GM21619 (cell line): Measurements from ENCODE around the gene GNAT3.

ENCODE experiments used
- ATAC-seq: cut with Tn5 transposase; IDR thresholded peaks from one replicate; pipeline ENCODE4 v1.9.1; 2021; ENCODE audit not compliant: unreplicated experiment

GNAT3 gene

GRCh38 chr7:80466636-80467035, 45.2 kb downstream of the GNAT3 start:
- ATAC-seq = no peak

- ATAC-seq = no peak
Measured at GRCh38 chr7:80464211-80464610, 47.7 kb downstream of the GNAT3 start.

- no peak for ATAC-seq
Measured at GRCh38 chr7:80463272-80463920, 48.5 kb downstream of the GNAT3 start.

- ATAC-seq = no peak
Measured at GRCh38 chr7:80460857-80461256, 51.0 kb downstream of the GNAT3 start.

- no peak for ATAC-seq
Measured at GRCh38 chr7:80459776-80460510, 51.9 kb downstream of the GNAT3 start.

GRCh38 chr7:80458822-80459725, 52.8 kb downstream of the GNAT3 start:
- no peak for ATAC-seq

- ATAC-seq = no peak
Measured at GRCh38 chr7:80453699-80454340, 58.0 kb downstream of the GNAT3 start.

GRCh38 chr7:80450621-80451308, 61.1 kb downstream of the GNAT3 start:
- ATAC-seq = no peak

GRCh38 chr7:80449836-80450235, 62.0 kb downstream of the GNAT3 start:
- no peak for ATAC-seq

- no peak for ATAC-seq
Measured at GRCh38 chr7:80445351-80445750, 66.5 kb downstream of the GNAT3 start.

GRCh38 chr7:80444811-80445210, 67.1 kb downstream of the GNAT3 start:
- ATAC-seq = no peak

GRCh38 chr7:80443325-80443724, 68.5 kb downstream of the GNAT3 start:
- no peak for ATAC-seq

- ATAC-seq = no peak
Measured at GRCh38 chr7:80440883-80441282, 71.0 kb downstream of the GNAT3 start.

GRCh38 chr7:80439894-80440821, 71.7 kb downstream of the GNAT3 start:
- ATAC-seq = no peak

GRCh38 chr7:80435521-80435920, 76.3 kb downstream of the GNAT3 start:
- no peak for ATAC-seq

- ATAC-seq = no peak
Measured at GRCh38 chr7:80434047-80434446, 77.8 kb downstream of the GNAT3 start.

- no peak for ATAC-seq
Measured at GRCh38 chr7:80432166-80432565, 79.7 kb downstream of the GNAT3 start.

GRCh38 chr7:80429181-80429580, 82.7 kb downstream of the GNAT3 start:
- no peak for ATAC-seq
